GM21367 (cell line): ENCODE results near the gene AKAP13.
"Not testable (repeated sequence)": the region's sequence is repeated elsewhere in the genome, so short reads cannot be mapped to it uniquely, and the experiment has no call there.

Experiments used
- ATAC-seq: cut with Tn5 transposase; IDR thresholded peaks from one replicate; pipeline ENCODE4 v1.9.1; 2021; ENCODE audit not compliant: unreplicated experiment

The AKAP13 gene

DNA sequence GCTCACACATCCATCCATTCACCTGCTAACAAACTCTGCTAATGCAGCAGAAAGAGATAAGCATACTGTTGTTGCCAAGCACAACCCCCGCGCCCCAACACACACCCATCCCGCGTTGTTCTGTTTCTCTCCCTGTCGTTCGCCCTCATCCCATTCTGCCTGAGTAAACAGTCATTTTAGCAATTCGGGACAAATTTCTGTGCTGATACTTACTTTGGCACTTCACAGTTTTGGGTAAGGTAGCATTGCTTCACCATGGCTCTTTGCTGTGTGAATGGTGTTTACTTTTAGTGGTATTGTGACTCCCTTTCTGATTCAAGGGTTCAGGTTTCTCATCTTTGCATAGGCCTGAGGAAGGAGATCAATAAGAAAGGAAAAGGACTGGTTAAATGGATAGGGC, 149.7 kb downstream of the AKAP13 start:
- no peak for ATAC-seq

DNA sequence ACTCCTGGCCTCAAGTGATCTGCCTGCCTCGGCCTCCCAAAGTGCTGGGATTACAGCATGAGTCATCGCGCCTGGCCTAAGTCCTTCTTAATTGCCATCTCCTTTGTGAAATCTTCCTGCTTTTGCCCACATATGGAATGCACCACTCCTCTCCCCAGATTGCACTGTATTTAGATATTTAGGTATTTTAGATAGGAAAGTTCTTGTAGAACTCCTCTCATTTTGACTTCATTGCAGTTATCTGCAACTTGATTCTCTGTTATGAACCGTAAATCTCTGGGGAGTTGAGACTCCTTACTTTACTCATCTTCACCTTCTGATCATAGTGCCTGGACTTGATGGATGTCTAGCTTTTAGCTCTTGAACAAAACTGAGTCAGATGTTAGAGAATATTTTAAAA, 150.7 kb downstream of the AKAP13 start:
- ATAC-seq = no peak

DNA sequence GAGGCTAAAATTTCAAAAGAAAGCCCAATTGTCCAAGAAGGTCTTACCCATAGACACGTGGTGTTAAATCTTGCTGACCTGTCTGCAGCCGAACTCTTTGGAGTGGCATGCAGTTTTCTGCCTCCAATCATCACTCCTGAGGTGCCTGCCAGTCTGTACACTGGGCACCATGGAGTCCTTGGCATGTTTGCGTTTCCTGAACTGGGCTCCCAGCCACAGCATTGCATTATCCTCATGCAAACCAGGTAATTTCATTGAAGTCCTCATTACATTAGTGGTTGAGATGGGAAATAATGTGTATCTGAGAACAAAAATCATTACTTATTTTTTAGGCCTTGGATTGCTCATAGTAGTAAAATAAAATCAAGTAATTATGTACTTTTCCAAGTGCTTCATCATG, 152.3 kb downstream of the AKAP13 start:
- no peak for ATAC-seq

DNA sequence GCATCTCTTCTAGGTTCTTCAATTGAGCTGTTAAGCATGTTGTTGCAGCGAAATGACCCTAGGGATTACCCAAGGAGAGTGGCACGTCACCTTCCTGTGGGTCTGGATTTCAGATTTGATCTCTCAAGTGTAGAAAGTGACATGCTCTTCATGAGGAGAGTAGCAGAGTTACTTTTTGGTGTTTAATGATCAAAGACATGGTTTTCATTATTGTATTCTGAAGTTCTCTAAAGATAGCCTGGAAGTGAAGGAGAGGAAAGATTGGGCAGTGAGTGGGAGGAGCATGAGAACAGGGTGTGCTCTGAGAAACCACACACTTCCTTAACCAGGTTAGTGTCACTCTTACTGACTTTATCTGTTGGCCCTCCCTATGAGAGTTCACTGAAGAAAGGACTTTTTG, 153.6 kb downstream of the AKAP13 start:
- ATAC-seq = peak; percentile 90

DNA sequence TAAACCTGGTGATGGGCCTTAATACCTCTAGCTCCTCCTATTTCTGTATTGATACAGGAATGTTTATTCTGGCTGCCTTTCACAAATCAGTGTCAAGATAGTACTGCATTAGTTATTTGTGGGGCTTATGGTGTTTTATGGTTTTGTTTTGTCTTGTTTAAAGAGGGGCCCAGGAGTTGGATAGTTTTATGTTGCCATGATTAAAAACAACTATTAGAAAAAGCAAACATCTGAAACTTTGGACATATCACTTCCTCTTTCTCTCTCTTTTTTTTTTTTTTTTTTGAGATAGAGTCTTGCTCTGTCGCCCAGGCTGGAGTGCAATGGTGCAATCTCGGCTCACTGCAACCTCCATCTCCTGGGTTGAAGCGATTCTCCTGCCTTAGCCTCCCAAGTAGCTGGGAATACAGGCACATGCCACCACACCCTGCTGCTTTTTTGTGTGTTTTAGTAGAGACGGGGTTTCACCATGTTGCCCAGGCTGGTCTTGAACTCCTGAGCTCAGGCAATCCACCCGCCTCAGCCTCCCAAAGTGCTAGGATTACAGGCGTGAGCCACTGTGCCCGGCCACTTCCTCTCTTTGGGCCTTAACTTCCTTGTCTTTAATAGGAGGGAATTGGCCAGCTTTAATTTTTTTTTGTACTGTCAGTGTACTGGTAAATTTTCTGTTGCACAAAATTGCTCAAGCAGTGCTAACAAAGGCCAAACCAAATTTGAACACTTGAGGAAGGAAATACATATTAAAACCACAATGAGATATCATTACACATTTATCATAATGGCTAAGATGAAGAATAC, 155.3 kb downstream of the AKAP13 start:
- not testable (repeated sequence) for ATAC-seq

DNA sequence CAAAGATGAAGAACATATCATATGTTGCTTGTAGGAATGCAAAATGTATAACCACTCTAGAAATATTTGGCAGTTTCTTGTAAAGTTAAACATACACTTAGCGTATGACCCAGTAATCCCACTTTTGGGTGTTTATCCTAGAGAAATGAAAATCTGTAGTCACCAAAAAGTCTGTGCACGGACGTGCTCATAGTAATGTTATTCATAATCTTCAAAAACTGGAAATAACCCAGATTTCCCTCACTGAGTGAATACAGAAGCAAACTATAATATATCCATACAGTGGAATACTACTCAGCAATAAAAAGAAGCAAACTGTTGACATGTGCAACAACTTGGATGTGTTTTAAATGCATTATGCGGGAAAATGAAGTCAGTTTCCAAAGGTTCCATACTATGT, 155.9 kb downstream of the AKAP13 start:
- no peak for ATAC-seq

DNA sequence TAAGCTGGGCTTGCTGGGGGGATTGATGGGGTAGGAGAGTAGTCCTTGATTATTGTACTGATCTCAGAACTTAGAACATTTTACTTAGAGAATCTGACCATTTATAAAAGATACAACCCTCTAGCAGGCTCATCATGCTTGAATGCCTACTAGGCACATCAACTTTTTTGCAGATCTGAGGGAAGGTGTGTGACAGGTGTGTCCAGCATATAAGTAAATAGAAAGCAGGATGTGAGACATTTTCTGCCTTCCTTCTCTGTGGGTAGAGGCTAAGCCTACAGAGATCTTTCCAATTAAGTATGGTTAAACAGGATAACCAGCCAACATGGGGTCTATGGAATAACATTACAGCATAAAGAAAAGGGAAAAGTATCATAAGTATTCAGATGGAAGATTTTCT, 159.1 kb downstream of the AKAP13 start:
- ATAC-seq = no peak

DNA sequence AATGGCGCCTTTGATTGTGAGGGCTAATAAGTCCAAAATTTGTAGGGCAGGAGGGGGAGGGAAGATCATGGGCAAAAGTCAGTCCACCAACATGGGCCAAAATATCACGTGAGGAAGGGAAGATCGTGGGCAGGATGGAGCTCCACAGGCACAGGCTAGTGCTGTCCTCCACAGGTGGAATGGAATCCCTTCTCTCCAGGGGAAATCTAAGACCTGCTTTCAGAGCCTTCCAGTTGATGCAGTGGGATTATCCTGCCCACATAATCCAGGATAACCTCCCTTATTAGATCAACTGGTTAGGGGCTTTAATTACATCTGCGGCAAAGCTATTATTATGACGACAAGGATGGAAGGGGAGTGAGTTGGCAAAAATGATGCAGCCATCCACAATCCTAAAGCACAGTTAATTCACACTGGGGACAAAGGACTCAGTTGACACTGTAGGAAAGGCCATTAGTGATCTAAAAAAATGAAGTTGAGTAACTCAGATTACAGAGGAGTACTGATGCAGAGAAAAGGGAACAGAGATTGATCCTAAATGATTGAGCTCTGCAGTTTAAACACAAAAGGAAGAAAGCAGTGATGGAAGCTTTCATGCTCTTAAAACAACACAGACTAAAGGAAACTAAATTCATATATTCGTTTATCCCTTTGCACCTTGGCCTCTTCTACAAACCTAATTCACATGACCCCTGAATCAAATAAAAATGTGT, 159.8 kb downstream of the AKAP13 start:
- no peak for ATAC-seq

DNA sequence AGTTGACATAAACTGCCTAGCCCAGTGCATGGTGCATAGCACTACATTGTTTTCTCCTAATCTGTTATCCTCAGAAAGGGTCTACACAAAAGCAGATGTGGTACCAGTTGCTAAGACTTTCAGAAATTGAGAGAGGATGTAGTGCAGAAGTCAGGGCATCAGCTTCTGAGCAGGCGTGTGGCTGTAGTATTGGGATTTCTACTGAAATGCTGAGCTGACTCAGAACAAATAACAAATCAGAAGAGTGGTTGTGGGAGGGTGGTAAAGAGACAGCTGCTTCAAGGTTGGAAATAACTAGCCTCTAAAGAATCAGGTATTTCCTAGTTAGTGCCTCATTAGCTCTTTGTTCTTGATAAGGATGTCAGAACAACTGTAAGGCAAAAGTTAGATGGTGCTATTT, 161.3 kb downstream of the AKAP13 start:
- no peak for ATAC-seq

DNA sequence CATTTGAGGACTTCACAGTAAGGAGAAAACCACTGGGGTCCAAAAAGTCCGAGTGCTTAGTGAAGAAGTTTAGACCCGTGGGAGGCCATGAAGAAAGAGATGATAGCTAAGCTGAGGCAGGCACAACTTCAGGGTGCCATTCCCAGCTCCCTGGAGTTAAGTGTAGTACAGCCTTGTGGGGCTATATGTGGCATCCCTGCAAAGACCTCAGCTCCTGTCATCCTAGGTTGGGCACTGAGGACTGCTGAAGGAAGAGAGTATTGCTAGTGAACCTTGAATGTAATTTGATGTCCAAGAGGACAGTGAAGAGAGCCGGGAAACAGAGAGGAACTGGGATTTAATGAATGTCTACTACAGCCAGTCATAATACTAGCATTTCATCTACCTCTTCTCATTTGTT, 162.1 kb downstream of the AKAP13 start:
- ATAC-seq = no peak

DNA sequence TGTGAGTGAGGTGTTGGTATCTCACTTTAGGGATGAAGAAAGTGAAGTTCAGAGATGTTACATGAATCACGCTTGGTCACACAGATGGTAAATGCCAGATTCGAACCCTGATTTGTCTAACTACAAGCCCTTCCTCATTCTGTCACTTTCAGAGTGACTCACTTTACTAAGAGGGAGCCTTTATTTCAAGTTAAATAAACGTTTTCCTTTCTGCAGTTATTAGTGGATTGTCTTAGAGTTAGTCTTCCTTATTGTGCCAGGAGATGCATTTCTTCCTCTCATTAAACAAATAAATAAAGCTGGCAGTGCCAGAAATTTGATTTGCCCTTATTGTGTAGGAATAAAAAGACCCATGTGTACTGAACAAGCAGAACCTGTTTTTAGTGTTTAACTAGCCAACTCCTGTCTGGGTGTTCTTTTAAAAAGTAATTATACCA, 162.5 kb downstream of the AKAP13 start:
- no peak for ATAC-seq

DNA sequence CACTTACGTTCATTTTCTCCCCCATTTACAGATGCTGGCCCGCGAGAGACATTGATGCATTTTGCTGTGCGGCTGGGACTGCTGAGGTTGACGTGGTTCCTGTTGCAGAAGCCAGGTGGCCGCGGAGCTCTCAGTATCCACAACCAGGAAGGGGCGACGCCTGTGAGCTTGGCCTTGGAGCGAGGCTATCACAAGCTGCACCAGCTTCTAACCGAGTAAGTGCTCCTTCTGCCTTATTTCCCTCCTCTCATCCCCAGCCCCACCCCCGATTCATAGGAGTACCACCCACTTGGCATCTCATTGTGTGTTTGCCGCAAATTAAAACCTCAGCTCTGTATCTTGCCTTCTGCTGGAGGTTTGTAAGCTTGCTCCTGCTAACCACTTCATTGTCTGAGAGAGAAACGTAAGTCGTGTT, 163.3 kb downstream of the AKAP13 start:
- ATAC-seq = no peak

DNA sequence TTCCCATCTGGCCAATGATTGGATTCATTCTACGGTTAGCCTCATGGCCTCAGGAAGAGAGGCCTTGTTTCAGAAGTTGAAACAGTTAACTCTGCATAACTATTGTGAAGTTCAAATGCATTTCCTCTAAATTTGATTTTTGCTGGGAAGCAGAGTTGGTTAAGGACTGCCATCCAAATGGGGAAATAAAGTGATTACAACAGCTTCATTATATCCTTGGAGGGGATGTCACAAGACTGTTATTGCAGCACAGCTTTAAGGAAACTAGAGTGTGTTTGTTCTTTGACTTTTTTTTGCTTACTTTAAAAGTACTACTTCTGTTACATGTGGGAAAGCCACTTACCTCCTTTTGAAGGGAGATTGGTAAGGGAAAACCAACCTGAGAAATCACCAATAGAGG, 164.8 kb downstream of the AKAP13 start:
- ATAC-seq = no peak

DNA sequence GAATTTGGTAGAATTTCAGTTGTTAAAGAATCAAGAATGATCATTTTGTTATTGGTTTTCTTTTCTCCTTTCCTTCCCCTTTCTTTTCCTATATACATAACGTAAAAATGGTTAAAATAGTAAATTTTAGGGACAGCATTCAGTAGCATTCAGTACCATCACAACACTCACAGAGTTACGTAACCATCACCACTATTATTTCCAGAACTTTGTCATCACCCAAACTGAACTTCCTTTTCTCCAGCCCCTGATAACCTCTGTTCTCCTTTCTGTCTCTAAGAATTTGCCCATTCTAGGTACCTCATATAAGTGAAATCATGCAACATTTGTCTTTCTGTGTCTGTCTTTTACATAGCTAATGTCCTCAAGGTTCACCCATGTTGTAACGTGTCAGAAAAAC, 165.3 kb downstream of the AKAP13 start:
- no peak for ATAC-seq

DNA sequence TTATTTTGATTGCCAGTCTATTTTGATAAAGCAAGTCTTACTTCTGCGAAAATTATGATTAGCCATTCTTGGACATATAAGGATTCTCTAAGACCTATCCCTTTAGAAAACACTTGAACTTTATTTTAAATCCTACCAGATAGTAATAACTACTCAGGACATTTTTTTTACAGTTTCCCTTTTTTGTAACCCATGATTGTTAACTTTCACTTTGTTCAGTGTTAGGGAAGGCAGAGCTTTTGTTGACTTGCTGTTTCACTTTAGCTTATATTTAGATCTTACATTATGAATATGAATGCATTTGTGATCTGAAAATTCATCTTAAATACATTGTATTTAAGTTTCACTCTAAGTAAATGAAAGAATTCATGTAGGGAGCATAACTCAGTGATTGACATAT, 167.0 kb downstream of the AKAP13 start:
- no peak for ATAC-seq

DNA sequence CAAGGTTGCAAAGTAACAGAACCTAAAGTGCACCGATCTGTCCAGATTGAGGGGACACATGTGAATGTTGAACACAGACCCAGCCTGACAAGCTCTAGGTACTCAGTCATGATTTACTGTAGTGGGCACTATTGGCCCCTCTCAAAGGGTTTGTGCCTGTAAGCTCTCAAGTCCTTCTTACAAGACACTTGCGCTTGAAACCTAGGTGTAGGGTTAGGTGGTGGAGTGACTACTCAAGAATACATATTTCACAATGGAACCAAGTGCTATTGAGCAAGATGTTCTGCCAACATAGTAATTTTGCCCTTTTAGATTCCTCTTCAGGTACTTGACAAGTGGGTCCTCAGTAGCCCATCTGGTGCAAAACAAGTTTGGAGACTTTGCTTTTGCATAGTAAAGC, 169.9 kb downstream of the AKAP13 start:
- ATAC-seq = no peak

DNA sequence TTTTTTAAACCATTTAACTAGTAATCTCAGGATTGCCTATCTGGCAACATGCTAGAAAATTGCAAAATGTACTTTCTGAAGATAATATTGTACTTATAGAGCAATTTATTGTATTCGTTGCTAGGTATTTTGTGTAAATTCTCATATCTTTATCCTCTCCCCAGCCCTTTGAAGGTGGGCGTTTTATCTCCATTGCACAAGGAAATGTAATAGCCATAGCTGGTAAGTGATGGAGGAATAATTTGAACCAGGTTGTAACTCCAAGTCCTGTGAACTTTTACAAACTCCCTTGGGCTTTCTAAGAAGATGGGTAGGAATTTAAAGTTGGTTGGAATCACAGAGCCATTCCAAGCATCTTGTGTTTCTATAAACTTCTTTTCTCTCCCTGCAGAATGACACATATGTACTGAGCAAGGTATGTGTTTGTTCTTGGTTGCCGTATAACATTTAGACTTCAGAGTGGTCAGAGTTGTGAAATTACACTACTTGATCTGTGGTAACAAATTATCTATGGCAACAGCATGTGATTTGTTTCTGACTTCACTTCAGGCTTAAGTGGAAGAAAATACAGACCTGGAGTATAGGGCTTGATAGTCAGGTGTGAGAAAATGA, 170.9 kb downstream of the AKAP13 start:
- ATAC-seq = no peak

DNA sequence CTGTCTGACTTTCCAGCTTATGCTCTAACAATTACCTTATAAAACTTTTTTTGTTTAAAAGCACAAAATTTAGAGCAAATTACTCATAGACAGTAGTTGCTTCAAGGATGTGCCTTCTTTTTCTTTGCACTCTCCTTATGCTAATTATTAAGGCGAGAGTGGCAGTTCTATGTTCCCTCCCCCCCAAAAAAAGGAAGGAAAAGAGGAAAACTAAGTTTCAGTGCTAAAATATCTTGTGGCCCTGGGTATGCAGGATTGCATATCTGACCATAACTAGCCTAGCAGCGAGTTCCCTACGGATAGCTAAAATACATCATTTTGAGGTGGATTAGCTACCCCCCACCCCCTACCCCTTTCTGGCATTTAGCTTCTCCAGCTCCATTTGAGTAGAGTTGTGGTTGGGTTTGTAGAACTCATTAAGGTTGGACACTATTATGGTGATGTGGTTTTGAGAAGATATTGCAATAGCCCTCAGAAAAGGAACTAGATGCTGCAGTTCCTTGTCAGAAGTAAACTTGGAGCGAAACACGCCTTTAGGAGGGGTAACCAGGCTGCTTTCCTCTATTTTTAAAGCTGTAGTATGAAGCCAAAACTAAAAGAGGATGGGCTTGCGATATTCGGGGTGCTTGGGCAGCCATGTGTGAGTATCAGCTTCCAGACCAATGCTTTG, 174.6 kb downstream of the AKAP13 start:
- no peak for ATAC-seq

DNA sequence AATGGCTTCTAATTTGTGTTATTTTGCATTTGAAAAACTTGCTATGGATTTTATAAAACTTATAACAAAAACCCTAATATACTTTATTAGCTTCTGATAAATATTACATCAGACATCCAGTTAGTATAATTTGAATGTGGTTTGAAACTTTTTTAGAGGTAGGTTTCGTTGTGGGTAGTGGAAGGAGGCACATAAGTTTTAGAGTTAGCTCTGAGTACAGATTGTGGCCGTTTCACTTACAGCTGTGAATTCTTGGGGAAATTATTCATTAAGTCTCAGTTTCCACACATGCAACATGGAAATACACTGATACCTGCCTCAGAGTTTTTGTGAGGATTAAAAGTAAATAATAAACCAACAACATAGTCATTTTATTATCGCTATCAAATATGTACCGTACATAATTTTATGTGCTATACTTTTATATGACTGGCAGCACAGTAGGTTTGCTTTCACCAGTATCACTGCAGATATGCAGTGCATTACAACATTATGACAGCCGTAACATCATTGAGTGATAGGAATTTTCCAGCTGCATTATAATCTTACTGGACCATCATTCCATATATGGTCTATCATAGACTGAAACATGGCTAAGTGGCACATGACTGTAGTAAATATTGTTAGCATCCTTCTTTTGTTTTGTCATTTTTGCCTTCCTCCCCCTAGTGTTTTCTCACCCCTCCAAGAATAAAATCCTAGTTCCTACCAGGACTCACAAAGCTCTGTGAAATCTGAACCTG, 175.6 kb downstream of the AKAP13 start:
- peak; percentile 74 for ATAC-seq

DNA sequence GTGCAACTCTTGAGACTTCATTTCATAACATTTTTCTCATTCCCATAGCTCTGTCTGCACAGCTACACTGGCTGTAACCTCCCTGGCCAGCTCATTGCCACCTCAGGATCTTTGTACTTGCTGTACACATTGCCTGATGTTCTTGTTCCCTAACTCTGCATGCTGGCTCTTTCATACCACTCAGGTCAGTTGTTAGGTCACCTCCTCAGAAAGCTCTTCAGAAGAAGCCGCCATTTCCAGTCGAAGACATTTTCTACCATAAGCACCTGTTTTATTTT, 176.2 kb downstream of the AKAP13 start:
- ATAC-seq = no peak

DNA sequence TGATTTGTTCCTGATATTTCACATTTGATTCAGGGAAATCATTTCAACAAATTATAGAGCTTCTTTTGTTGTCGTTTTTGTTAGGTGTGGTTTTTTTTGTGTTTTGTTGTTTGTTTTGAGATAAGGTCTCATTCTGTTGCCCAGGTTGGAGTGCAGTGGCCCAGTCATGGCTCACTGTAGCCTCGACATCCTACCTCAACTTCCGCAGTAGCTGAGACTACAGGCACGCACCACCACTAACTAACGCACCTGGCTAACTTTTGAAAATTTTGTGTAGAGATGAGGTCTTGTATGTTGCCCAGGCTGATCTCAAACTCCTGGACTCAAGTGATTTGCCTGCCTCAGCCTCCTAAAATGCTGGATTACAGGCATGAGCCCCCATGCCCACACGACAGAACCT, 177.0 kb downstream of the AKAP13 start:
- ATAC-seq = no peak
